ENCODE measurements around the gene GAB2. TPM values are rescaled to one million over a fixed set of nuclear protein-coding genes. Genes with fewer than 3 reads are reported as not detected.

GAB2 gene
- total and polyA plus RNA-seq, 2 donors (not counting 1 experiment from before 2014, with no cell fraction given), result 5.8 to 85.9 TPM

GRCh38 chr11:78330361-78330760 is 87.3 kb downstream of the GAB2 start:
- TF ChIP-seq EZH2 (IDR thresholded peaks at IDR 0.05; ENCODE audit: borderline replicate concordance, insufficient read depth, low read depth, low read length, poor library complexity, severe bottlenecking) (no peak), CTCF (IDR thresholded peaks at IDR 0.05) (no peak)
- WGBS (ENCODE audit: insufficient coverage), result 38% methylated on average over 1 of the region's 3 CpGs
- ATAC-seq (ENCODE audit: low read depth) (no peak), DNase-seq (no peak)
- H3K27me3 Mint-ChIP-seq, result no peaks in the 10 kb centered on the region
- intact Hi-C loops (cut with micrococcal nuclease), result no loop called here
- Histone ChIP-seq H3K4me1 (ENCODE audit: control insufficient read depth in 2 of 2, insufficient read depth in 2 of 2, low read length in 2 of 2) (peaks cover 18% of the 10 kb centered on the region in 2 donors), H3K9me3 (ENCODE audit: control extremely low read depth in 1 of 3, control insufficient read depth in 2 of 3, insufficient read depth in 1 of 3, low read length in 2 of 3) (no peaks in the 10 kb centered on the region), H3K4me2 (replicated peaks; ENCODE audit: low read depth, low read length, poor library complexity, severe bottlenecking) (no peak overlapping the region), H3K4me3 (ENCODE audit: control extremely low read depth in 1 of 5, extremely low read depth in 1 of 5, insufficient read depth in 1 of 5, low read depth in 2 of 5, low read length in 4 of 5) (no peak overlapping the region), H2AFZ (ENCODE audit: insufficient read depth, low read depth, low read length, poor library complexity, severe bottlenecking) (no peak overlapping the region), H4K20me1 (ENCODE audit: control insufficient read depth, insufficient read depth, low read length, poor library complexity, severe bottlenecking) (peaks cover 5% of the 10 kb centered on the region), H3K27me3 (replicated peaks in 1 of 4; ENCODE audit: control extremely low read depth in 1 of 4, control insufficient read depth in 3 of 4, insufficient read depth in 4 of 4, low read length in 3 of 4) (no peaks in the 10 kb centered on the region), H3K27ac (ENCODE audit: low read length in 2 of 2) (no peak overlapping the region), H3K36me3 (replicated peaks in 1 of 2; ENCODE audit: control extremely low read depth in 1 of 2, control insufficient read depth in 1 of 2, extremely low read depth in 1 of 2, insufficient read depth in 2 of 2, low read length in 1 of 2) (peaks cover 0 to 2% of the 10 kb centered on the region in 2 experiments), H3K9ac (ENCODE audit: low read length) (no peak overlapping the region), H3K79me2 (ENCODE audit: control insufficient read depth, insufficient read depth, low read length) (peaks cover 51% of the 10 kb centered on the region)
- peaks cover 53% of the 10 kb centered on the region for H3K4me1 Mint-ChIP-seq
- POLR2A ChIA-PET, result no interaction called here
- H3K27ac Mint-ChIP-seq, result no peak overlapping the region
- no peak overlapping the region for H3K4me3 Mint-ChIP-seq
- no peaks in the 10 kb centered on the region for H3K9me3 Mint-ChIP-seq (ENCODE audit: insufficient read depth)
- CTCF ChIA-PET, result no interaction called here

GRCh38 chr11:78327945-78328344 is 89.7 kb downstream of the GAB2 start:
- Histone ChIP-seq H3K4me3 (ENCODE audit: control extremely low read depth in 1 of 5, extremely low read depth in 1 of 5, insufficient read depth in 1 of 5, low read depth in 2 of 5, low read length in 4 of 5) (no peak overlapping the region), H3K9ac (ENCODE audit: low read length) (no peak overlapping the region)
- peaks cover 64% of the 10 kb centered on the region for H3K4me1 Mint-ChIP-seq

More at GRCh38 chr11:78327945-78328344, 89.7 kb downstream of the GAB2 start:
- ChIA-PET POLR2A (no interaction called here), CTCF (no interaction called here)
- 100% methylated on average over 3 of the region's 6 CpGs for WGBS (ENCODE audit: insufficient coverage)
- Histone ChIP-seq H3K36me3 (replicated peaks in 1 of 2; ENCODE audit: control extremely low read depth in 1 of 2, control insufficient read depth in 1 of 2, extremely low read depth in 1 of 2, insufficient read depth in 2 of 2, low read length in 1 of 2) (peaks cover 0 to 2% of the 10 kb centered on the region in 2 experiments), H3K4me1 (ENCODE audit: control insufficient read depth in 2 of 2, insufficient read depth in 2 of 2, low read length in 2 of 2) (peaks cover 32% of the 10 kb centered on the region in 2 donors), H3K27me3 (replicated peaks in 1 of 4; ENCODE audit: control extremely low read depth in 1 of 4, control insufficient read depth in 3 of 4, insufficient read depth in 4 of 4, low read length in 3 of 4) (no peaks in the 10 kb centered on the region), H2AFZ (ENCODE audit: insufficient read depth, low read depth, low read length, poor library complexity, severe bottlenecking) (no peak overlapping the region), H3K27ac (ENCODE audit: low read length in 2 of 2) (no peak overlapping the region), H3K79me2 (ENCODE audit: control insufficient read depth, insufficient read depth, low read length) (peaks cover 47% of the 10 kb centered on the region), H4K20me1 (ENCODE audit: control insufficient read depth, insufficient read depth, low read length, poor library complexity, severe bottlenecking) (peaks cover 18% of the 10 kb centered on the region), H3K4me2 (replicated peaks; ENCODE audit: low read depth, low read length, poor library complexity, severe bottlenecking) (no peak overlapping the region), H3K9me3 (ENCODE audit: control extremely low read depth in 1 of 3, control insufficient read depth in 2 of 3, insufficient read depth in 1 of 3, low read length in 2 of 3) (peaks cover 0 to 4% (median 2%) of the 10 kb centered on the region in 3 donors)
- no peak for TF ChIP-seq CTCF (IDR thresholded peaks at IDR 0.05)
- no peak for TF ChIP-seq EZH2 (IDR thresholded peaks at IDR 0.05; ENCODE audit: borderline replicate concordance, insufficient read depth, low read depth, low read length, poor library complexity, severe bottlenecking)
- H3K9me3 Mint-ChIP-seq (ENCODE audit: insufficient read depth), result no peaks in the 10 kb centered on the region
- intact Hi-C loops (cut with micrococcal nuclease), result loop anchor here (5.0 kb wide), 1 partner anchor 34 kb away; no protein-coding TSS in a partner anchor
- no peak overlapping the region for H3K4me3 Mint-ChIP-seq
- DNase-seq (no peak), ATAC-seq (ENCODE audit: low read depth) (no peak)
- H3K27me3 Mint-ChIP-seq, result no peaks in the 10 kb centered on the region
- H3K27ac Mint-ChIP-seq, result no peak overlapping the region
